T-helper 1 cell (primary cell): ENCODE data around the gene PPM1F.

Experiments used
- DNase-seq, 5 donors: peaks; one replicate each; pipeline ENCODE4 v3.0.0-alpha.2; 2012 to 2020

PPM1F gene

GRCh38 chr22:21960200-21961126, 7.8 kb upstream of the PPM1F start:
- no peak for DNase-seq

- DNase-seq: no peak
Measured at GRCh38 chr22:21959274-21960074, 6.8 kb upstream of the PPM1F start.

- no peak for DNase-seq
Measured at GRCh38 chr22:21958360-21959273, 6.0 kb upstream of the PPM1F start.

GRCh38 chr22:21951931-21952465, 650 bp downstream of the PPM1F start:
- peak in 1 of 5 donors; percentile 15 for DNase-seq

GRCh38 chr22:21951062-21951461, 1.6 kb downstream of the PPM1F start:
- DNase-seq: no peak

- DNase-seq: no peak
Measured at GRCh38 chr22:21949948-21950347, 2.7 kb downstream of the PPM1F start.

- no peak for DNase-seq
Measured at GRCh38 chr22:21949569-21949918, 3.1 kb downstream of the PPM1F start.

GRCh38 chr22:21948824-21949568, 3.7 kb downstream of the PPM1F start:
- no peak for DNase-seq

GRCh38 chr22:21948390-21948789, 4.3 kb downstream of the PPM1F start:
- no peak for DNase-seq

- DNase-seq: no peak
Measured at GRCh38 chr22:21947040-21948014, 5.3 kb downstream of the PPM1F start.

- no peak for DNase-seq
Measured at GRCh38 chr22:21946262-21946925, 6.3 kb downstream of the PPM1F start.

- DNase-seq: no peak
Measured at GRCh38 chr22:21945453-21946261, 7.0 kb downstream of the PPM1F start.

- DNase-seq: no peak
Measured at GRCh38 chr22:21944871-21945270, 7.8 kb downstream of the PPM1F start.

- DNase-seq: no peak
Measured at GRCh38 chr22:21943571-21944448, 8.8 kb downstream of the PPM1F start.

- peak in 1 of 5 donors; percentile 24 for DNase-seq
Measured at GRCh38 chr22:21942407-21943343, 10.0 kb downstream of the PPM1F start.

- DNase-seq: no peak
Measured at GRCh38 chr22:21941921-21942320, 10.7 kb downstream of the PPM1F start.

GRCh38 chr22:21940521-21940920, 12.1 kb downstream of the PPM1F start:
- no peak for DNase-seq
